Measurements from ENCODE around the gene CAV3.

Gene CAV3

DNA sequence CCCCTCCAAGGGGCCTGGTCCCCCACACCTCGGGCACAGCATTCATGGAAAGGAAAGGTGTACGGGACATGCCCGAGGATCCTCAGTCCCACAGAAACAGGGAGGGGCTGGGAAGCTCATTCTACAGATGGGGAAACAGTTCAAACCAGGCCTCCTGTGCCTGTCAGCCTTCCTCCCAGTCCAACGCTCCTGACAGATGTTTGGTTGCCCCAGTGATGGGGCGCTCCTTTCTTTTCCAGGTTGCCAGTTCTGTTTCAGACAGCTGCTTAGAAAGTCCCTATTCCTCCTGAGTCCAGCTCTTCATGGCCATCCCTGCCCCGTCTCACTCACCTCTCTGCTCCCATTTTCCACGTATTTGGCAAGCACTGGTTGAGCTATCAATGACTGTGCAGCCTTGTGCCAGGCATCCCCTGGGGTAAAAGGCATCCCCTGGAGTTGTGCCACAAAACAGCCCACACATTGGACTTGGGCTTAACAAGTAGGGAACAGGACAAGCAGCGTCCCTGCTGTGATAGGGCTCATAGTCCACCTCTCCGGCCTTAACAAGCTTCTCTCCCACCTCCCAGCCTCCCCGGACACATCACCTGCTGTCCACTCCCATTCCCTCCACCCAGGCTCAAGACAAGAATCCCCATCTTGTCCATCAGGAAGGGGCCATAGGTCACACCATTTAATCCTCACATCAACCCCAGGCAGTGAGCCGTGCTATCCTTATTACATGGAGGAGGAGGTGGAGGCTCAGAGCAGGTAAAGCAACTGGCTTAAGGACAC lies 29.2 kb downstream of the CAV3 start:
- DNase-seq: no peak

GRCh38 chr3:8764528-8764927 lies 30.9 kb downstream of the CAV3 start:
- DNase-seq: no peak

DNA sequence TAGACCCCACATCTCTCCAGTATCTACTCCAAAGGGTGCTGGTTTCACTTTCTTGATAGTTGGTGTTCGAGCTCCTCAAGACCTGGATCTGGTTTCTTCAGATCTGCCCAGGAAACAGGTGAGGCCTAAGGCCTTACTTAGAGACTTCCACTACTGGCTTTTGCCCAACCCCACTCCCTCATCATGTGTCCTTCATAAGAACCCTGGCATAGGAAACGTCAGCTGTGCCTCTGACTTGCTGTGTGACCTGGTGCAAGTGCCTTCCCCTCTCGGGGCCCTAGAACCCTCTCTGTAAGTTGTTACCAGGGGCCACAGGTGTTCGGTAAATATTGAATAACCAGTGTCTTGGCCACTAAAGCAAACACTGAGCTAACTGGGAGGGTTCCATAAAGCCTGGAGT lies 31.9 kb downstream of the CAV3 start:
- DNase-seq: no peak

DNA sequence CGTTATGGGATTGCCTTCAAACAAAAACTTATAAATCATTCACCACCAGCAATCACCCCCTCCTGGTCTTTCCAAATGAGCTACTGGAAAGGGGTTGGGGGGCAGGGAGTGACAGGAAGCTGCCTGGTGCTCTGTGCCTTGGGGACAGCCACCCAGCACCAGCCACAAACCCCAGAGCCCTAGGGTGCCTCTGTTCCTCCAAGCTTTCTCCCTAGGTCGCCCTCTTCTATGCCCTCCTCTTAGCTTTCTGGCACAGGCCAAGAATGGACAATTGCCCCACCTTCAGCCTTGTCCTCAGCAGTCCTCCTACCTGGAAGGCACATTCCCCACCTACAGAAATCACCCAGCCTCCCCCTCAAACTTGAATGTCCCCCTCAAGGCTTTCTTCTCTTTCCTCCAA lies 32.5 kb downstream of the CAV3 start:
- no peak for DNase-seq

DNA sequence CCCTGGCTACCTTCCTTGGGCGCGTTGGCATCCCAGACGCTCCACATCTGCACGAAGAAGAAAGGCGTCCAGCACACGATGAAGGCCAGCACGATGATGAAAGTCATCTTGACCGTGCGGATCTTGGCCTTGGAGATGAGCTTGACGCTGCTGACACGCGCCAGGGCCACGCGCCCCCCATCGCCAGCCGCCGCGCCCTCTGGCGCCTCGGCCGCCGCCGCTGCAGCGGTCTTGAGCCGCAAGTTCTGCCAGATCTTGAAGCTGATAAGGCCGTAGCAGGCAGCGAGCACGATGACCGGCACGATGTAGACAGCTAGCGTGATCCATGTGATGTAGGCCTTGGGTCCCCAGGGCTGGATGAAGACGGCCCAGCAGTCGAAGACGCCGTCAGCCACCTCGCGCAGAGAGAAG lies 33.7 kb downstream of the CAV3 start:
- no peak for DNase-seq

DNA sequence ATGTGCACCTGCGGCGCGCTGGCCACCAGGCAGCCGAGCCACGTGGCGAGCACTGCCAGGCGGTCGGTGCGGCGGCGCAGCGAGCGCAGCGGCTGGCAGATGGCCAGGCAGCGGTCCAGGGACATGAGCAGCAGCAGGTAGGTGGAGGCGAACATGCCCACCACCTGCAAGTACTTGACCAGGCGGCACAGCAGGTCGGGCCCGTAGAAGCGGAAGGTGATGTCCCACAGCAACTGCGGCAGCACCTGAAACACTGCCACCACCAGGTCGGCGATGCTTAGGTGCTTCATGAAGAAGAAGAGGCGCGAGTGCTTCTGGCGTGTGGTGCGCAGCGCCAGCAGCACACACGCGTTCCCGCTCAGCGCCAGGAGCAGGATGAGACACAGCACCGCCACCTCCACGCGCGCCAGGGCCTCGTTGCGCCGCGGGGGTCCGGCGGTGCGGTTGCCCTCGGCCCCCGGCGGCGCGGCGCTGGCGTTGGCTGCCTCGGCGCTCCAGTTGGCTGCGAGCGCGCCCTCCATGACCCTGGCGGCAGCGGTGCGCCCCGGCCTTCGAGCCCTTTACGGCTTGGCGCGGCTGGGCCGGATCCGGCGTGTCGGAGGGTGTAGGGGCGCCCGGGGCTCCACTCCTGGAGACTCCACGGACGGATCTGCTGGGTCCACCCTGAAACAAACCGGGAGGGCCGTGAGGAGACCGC lies 34.2 kb downstream of the CAV3 start:
- DNase-seq: no peak

DNA sequence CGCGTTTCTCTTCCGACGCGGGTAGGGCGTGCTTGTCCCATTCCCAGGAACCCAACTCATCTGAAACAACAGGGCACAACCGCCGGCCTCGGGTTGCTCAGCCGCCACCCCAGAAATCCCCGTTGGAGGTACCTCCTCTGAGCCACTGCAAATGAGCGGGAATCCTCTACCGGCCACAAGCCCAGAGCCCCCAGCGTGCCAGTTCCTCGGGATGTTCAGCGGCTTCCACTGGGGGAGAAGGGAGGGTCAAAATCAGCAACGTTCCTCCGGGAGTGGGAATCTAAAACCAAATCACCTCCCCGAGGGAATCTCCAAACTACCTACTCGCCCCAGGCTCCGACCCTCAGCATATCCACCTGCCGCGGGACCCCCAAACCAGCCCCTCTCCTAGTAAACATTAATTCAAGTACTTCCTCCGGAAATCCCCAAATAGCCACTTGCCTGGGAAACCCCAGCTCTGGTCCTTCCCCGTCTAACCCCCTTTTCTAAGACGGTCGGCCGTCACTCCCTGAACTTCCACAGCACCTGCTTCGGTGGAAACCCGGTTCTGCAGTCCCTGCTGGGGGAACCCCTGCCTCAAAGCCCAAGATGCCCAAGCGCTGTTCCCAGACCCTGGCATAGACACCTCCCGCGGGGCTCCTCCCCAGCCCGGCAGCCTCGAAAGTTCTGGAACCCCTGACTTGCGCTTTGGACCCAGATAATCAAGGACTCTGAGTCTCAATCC lies 34.9 kb downstream of the CAV3 start:
- DNase-seq: no peak

- peak; percentile 18 for DNase-seq
These were observed 35.7 kb downstream of the CAV3 start, which contains the start of gene OXTR for GRCh38 chr3:8769088-8769822. TSS of gene OXTR (minus strand) at chr3:8769613. CDS start at chr3:8768187, 1,426 bp downstream.

DNA sequence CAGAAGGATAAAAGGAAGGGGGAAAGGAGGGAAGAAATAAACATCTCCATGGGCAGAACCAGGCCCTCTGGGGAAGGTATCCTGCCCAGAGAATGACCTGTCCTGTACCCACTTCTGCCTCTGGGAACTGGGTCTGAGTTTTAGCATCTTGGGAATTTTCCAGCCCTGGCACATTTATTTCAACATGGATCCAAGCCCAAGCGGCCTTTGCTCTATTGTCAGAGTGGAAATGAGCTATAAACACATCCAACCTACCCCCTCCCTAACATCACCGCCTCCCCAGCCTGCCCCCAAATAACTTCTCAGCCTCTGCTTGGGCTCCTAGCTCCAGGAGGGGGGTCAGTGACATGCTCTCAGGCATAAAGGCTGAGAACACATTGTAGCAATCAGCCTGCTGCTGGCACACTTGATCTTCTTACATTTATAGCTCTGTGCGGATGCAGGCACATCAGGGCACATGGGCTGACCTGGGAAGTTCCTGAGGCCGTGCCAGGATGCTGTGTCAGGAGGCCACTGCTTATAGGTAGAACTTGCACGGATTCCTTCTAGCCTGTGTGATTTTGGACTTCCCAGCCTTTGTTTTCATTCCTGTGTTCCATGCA lies 40.4 kb downstream of the CAV3 start:
- DNase-seq: no peak

- no peak for DNase-seq
These were observed 41.6 kb downstream of the CAV3 start for GRCh38 chr3:8775181-8775580.

DNA sequence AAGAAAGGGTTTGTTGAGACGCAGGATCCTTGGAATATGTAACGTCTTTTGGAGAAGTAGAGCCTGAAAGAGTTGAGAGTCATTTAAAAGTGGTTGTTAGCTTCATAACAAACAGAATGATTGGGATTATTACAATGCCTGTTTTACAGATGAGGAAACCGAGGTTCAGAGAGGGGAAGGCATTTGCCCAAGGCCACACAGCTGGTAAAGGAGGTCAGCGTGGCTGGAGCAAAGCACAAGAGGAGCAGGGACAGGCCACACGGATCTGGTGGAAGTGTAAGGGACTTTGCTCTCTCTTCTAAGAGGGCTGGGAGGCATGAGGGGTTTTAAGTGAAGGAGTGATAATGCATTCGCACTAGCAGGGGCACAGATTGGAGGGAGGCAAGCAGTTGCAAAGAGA lies 42.0 kb downstream of the CAV3 start:
- DNase-seq: no peak

- DNase-seq: no peak
These were observed 42.8 kb downstream of the CAV3 start for GRCh38 chr3:8776406-8776805.

DNA sequence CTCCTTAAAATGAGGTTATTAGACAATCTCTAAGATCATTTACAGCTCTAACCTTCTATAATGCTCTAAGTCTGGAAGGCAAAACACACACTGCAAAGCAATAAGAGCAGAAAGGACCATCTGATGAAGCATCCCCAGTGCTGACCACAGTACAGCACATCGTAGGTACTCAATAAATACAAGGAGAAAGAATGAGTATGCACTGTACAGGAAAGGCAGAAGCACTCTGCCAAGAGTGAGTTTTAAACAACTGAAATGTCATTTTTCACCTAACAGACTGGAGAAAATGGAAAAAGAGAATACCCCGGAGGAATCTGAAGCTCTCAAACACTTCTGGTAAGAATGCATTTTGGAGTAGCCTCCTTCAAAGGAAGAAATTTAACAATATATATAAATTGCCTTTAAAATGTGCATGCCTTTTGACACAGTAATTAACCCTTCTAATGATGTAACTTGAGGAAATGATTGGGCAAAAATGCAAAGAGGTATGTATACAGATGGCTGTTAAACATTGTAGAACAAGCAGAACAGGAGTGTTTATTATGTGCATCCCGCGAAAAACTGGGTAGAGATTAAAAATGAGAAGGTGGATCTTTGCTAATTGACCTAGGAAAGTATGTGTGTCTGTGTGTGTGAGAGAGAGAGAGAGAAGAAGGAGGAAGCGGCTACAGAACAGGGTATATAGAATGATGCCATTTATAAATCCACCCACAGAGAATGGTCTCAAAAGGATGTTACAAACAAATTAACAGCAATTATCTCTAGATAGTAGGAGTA lies 43.8 kb downstream of the CAV3 start:
- DNase-seq: no peak

GRCh38 chr3:8777978-8778267 lies 44.3 kb downstream of the CAV3 start:
- no peak for DNase-seq

GRCh38 chr3:8778475-8778874 lies 44.9 kb downstream of the CAV3 start:
- DNase-seq: no peak

- no peak for DNase-seq
These were observed 46.7 kb downstream of the CAV3 start for GRCh38 chr3:8780279-8780678.

DNA sequence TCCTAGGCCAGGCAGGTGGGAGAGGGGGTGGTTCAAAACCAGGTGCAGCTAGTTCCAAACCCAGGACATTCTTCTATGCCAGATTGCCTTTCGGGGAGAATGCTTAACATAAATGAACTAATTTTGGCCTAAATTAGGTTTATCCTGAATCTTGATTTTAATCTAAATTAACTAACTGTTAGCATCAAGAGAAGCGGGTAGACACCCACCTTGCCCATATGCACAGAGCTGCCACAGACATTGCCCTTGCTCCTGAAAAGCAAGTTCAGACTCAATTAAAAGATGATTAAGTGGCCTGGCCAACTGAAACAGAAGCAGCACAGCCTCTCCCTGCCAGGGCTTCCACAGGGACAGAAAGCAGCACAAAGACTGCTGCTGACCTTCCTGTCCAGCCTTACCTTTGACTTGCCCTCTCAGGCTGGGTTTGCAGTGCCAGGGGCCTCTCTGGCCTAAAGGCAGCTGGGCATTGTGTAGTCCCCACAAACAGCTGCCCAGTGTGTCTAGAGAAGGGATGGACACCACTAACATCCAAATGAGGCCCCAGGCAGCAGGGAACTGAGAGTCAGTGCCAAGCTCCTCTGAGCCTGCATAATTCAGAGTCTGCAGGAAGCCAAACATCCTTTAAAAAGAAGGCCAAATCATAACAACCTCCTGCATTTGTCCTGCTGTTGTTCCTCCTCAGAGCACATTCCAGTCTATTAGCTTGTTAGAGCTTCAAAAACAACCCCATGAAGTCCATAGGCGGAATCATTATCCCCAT lies 51.3 kb downstream of the CAV3 start:
- DNase-seq: no peak

- DNase-seq: no peak
These were observed 56.9 kb downstream of the CAV3 start for GRCh38 chr3:8790529-8790928.

DNA sequence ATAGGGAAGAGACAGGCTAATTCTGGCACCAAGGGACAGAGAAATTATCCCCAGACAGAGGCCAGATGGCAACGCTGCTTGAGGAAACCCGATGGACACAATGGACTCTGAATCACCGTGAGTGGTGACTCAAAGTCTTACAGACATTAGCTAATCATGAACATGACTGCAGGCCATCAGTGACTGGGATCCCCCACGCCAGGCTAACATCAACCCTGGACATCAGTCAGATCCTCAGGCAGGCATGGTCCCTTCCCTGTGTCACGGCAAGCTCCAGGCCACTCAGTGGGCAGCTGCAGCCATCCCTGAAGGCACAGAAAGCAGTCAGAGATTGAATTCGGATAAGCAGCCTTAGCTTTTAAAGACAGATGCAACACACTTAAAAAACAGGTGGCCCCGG lies 59.6 kb downstream of the CAV3 start:
- no peak for DNase-seq

GRCh38 chr3:8794247-8794646 lies 60.6 kb downstream of the CAV3 start:
- DNase-seq: no peak

Data from effector CD4-positive, alpha-beta T cell (primary cell).